Smooth muscle cell (in vitro differentiated cells): ENCODE results near the gene RNF146. TPM values are rescaled to one million over a fixed set of nuclear protein-coding genes. Genes with fewer than 3 reads are reported as not detected.
"Not testable (repeated sequence)": the region's sequence is repeated elsewhere in the genome, so short reads cannot be mapped to it uniquely, and the experiment has no call there.

Experiments used
- DNase-seq: peaks from one replicate; lab custom pipeline; 2025; ENCODE audit not compliant: unreplicated experiment; lab: John Stamatoyannopoulos, UW
- H2AFZ ChIP-seq: fragments of 200-600 bp; sonication (generic); 2 replicates; pipeline ENCODE4 v1.6.0; 2016; ENCODE audit warnings: antibody characterized with exemption, low read depth, mild to moderate bottlenecking
- H3F3A ChIP-seq: fragments of 200-600 bp; sonication (generic); 2 replicates; pipeline ENCODE4 v1.6.0; 2017; ENCODE audit warnings: antibody characterized with exemption, low read depth
- H3K27ac ChIP-seq: fragments of 200-600 bp; sonication (generic); 2 replicates; pipeline ENCODE4 v1.5.1; 2016; ENCODE audit warnings: low read depth, mild to moderate bottlenecking
- H3K27me3 ChIP-seq: fragments of 200-600 bp; sonication (generic); 2 replicates; pipeline ENCODE4 v1.6.1; 2016; ENCODE audit warnings: low read depth, mild to moderate bottlenecking
- H3K36me3 ChIP-seq: fragments of 200-600 bp; sonication (generic); 2 replicates; pipeline ENCODE4 v1.5.1; 2016; ENCODE audit warnings: low read depth
- H3K4me1 ChIP-seq: fragments of 200-600 bp; sonication (generic); 2 replicates; pipeline ENCODE4 v1.5.1; 2016; ENCODE audit warnings: low read depth
- H3K4me2 ChIP-seq: fragments of 200-600 bp; sonication (generic); 2 replicates; pipeline ENCODE4 v1.6.0; 2016; ENCODE audit warnings: mild to moderate bottlenecking
- H3K4me3 ChIP-seq: fragments of 200-600 bp; sonication (generic); 2 replicates; pipeline ENCODE4 v1.5.1; 2016; ENCODE audit warnings: mild to moderate bottlenecking
- H3K79me2 ChIP-seq: fragments of 200-600 bp; sonication (generic); 2 replicates; pipeline ENCODE4 v1.6.0; 2016; ENCODE audit warnings: low read depth, mild to moderate bottlenecking
- H3K9ac ChIP-seq: fragments of 200-600 bp; sonication (generic); 2 replicates; pipeline ENCODE4 v1.6.0; 2016; ENCODE audit warnings: low read depth
- H3K9me3 ChIP-seq: fragments of 200-600 bp; sonication (generic); replicated peaks from 2 replicates; pipeline ENCODE4 v1.5.1; 2016; ENCODE audit warnings: low read depth
- H4K20me1 ChIP-seq: fragments of 200-600 bp; sonication (generic); 2 replicates; pipeline ENCODE4 v1.6.0; 2016; ENCODE audit warnings: low read depth
- CTCF ChIP-seq: fragments of 200-600 bp; sonication (generic); IDR thresholded peaks from 2 replicates; pipeline ENCODE4 v1.5.1; 2017; ENCODE audit warnings: borderline replicate concordance, mild to moderate bottlenecking, antibody characterized with exemption; ENCODE audit not compliant: insufficient read depth, poor library complexity, severe bottlenecking
- WGBS: methylation state at CpG from one replicate; pipeline ENCODE4 v1.1.7; 2016; ENCODE audit warnings: low lambda C conversion rate; 5-methylcytosine and 5-hydroxymethylcytosine counted together
- polyA plus RNA-seq: library from polyadenylated mRNA; unstranded; fragments of >200 nt; fragmentation: Nextera tagmentation; extraction: Ambion mirVana; gene quantifications from 2 replicates; pipeline ENCODE4 v1.2.1, GENCODE V29; 2016
- total RNA-seq: library from RNA; depleted of rRNA; stranded (reverse); fragments of >200 nt; gene quantifications from 2 replicates; pipeline ENCODE4 v1.2.3, GENCODE V29; 2014

The RNF146 gene
- total and polyA plus RNA-seq, 2 experiments from 2014 or later: 34.8 to 43.5 TPM

- Histone ChIP-seq H4K20me1 (no peaks in the 10 kb centered on the region), H3K79me2 (no peaks in the 10 kb centered on the region), H3K4me3 (no peak overlapping the region), H3K36me3 (no peaks in the 10 kb centered on the region), H2AFZ (no peak overlapping the region), H3K9ac (no peak overlapping the region), H3K27me3 (no peaks in the 10 kb centered on the region), H3K4me1 (no peaks in the 10 kb centered on the region), H3F3A (no peaks in the 10 kb centered on the region), H3K4me2 (no peak overlapping the region), H3K9me3 (no peaks in the 10 kb centered on the region), H3K27ac (no peak overlapping the region)
- TF ChIP-seq CTCF: no peak
- DNase-seq: no peak
- WGBS: 21% methylated on average over 1 of the region's 1 CpG
Measured at GRCh38 chr6:127222418-127222817, 44.2 kb upstream of the RNF146 start.

GRCh38 chr6:127225497-127225896 lies 41.2 kb upstream of the RNF146 start:
- Histone ChIP-seq H3K79me2 (no peaks in the 10 kb centered on the region), H2AFZ (no peak overlapping the region), H3F3A (no peaks in the 10 kb centered on the region), H3K9me3 (no peaks in the 10 kb centered on the region), H3K27me3 (no peaks in the 10 kb centered on the region), H3K36me3 (no peaks in the 10 kb centered on the region), H3K4me2 (no peak overlapping the region), H3K4me3 (no peak overlapping the region), H3K4me1 (no peaks in the 10 kb centered on the region), H4K20me1 (no peaks in the 10 kb centered on the region), H3K27ac (no peak overlapping the region), H3K9ac (no peak overlapping the region)
- no peak for TF ChIP-seq CTCF
- 58% methylated on average over 1 of the region's 1 CpG for WGBS
- DNase-seq: no peak

- not testable (repeated sequence) for DNase-seq, H3K9ac ChIP-seq, H3K4me3 ChIP-seq, H3K9me3 ChIP-seq, H2AFZ ChIP-seq, H3K36me3 ChIP-seq, H3K4me1 ChIP-seq, H3K27me3 ChIP-seq, H3K4me2 ChIP-seq, H3K27ac ChIP-seq, H3K79me2 ChIP-seq, H4K20me1 ChIP-seq, H3F3A ChIP-seq
- WGBS: 75% methylated on average over 3 of the region's 3 CpGs
Measured at GRCh38 chr6:127233819-127234218, 32.8 kb upstream of the RNF146 start.

- Histone ChIP-seq H3K9ac (no peak overlapping the region), H2AFZ (no peak overlapping the region), H3K79me2 (no peaks in the 10 kb centered on the region), H3K27ac (no peak overlapping the region), H3F3A (no peaks in the 10 kb centered on the region), H3K27me3 (no peaks in the 10 kb centered on the region), H3K9me3 (no peaks in the 10 kb centered on the region), H3K4me2 (peak overlapping the region; percentile 5), H4K20me1 (no peaks in the 10 kb centered on the region), H3K4me3 (no peak overlapping the region), H3K36me3 (no peaks in the 10 kb centered on the region), H3K4me1 (no peaks in the 10 kb centered on the region)
- 32% methylated on average over 1 of the region's 1 CpG for WGBS
- no peak for TF ChIP-seq CTCF
- DNase-seq: no peak
Measured at GRCh38 chr6:127243501-127243900, 23.2 kb upstream of the RNF146 start.
